HG03575 (cell line): ENCODE measurements around the gene SNRPD2.

Source experiments
- ATAC-seq: cut with Tn5 transposase; IDR thresholded peaks from one replicate; pipeline ENCODE4 v1.9.1; 2021; ENCODE audit not compliant: unreplicated experiment, insufficient number of reproducible peaks, low FRiP score; ENCODE audit errors: extremely low read depth

The SNRPD2 gene

DNA sequence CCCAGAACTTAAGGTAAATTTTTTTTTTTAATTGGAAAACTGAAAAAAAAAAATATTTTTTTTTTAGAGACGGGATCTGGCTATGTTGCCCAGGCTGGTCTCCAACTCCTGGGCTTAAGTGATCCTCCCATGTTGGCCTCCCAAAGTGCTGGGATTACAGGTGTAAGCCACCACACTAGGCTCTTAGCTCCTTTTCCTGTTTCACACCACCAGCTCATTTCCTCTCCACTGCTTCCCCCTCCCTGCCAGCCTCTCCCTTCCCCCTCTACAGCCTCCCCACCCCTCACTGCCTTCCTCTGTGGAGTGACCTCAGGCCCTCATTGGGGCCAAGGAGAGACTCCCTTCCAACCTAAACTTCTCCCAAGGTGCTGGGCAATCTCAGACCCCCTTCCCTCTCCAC, 28.0 kb downstream of the SNRPD2 start:
- ATAC-seq, result no peak

DNA sequence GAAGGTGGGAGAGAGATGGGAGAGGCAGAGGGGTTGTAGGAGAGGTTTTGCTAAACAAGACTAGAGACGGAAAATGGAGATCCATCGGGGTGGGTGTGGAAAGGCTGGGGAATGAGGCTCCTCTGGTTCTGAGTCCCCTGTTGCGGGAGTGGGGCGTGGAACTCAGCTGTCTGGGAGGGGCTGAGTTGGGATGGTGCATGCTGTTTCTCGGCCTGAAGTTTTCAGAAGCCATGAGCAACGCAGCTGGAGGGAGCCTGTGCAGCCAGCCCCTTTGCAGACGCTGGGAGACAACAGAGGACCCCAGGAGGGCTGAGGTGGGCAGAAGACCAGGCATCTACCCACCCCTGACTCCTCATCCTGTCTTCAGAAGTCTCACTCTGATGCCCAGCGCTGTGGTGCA, 31.1 kb downstream of the SNRPD2 start:
- ATAC-seq, result no peak

DNA sequence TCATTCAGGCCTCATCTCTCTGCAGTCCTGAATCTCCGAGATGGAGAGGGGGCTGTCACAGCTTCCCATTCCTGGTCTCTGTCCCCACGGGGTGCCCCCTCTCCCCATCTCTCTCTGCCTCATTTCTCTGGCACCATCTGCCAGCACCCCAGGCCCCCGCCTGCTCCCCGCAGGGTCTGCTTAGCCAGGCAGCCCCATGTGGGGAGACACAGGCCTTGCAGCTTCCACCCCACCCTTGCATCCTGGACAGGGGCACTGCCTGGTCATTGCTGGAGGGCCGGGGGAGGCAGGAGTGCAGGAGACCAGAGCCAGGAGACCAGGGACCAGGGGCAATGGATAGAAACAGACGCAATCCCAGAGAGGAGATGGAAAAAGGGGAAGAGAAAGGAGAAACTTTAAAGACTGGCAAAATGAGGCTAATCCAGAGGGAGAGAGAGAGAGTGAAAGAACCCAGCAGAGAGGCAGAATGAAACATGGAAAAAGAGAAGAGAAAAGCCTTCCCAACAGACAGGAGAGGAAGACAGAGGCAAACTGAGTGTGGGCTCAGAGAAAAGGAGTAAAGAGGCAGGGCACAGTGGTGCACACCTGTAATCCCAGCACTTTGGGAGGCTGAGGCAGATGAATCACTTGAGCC, 32.5 kb downstream of the SNRPD2 start:
- ATAC-seq, result no peak

DNA sequence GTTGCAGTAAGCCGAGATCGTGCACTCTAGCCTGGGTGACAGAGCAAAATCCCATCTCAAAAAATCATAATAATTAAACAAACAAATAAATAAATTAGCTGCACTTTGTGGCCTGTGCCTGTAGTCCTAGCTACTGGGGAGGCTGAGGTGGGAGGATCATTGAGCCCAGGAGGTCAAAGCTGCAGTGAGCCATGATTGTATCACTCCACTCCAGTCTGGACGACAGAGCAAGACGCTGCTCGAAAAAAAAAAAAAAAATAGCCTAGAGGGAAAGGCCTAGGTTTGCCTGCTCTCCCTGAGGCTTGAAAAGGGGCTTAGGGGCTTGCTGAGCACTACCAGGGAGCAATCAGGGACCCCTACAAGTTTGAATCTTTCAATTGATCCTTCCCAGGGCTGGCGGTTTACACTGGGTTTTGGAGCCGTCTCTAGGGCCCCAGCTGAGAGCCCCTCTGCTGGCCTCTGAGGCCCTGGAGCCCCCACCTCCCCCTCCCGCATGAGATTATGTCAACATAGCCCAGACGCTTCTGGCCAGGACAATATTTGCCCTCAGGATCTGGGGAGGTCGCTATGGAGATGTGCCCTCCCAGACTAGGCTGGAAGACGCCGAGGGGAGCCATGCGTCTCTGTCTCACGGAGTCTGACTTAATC, 34.1 kb downstream of the SNRPD2 start:
- ATAC-seq, result no peak

DNA sequence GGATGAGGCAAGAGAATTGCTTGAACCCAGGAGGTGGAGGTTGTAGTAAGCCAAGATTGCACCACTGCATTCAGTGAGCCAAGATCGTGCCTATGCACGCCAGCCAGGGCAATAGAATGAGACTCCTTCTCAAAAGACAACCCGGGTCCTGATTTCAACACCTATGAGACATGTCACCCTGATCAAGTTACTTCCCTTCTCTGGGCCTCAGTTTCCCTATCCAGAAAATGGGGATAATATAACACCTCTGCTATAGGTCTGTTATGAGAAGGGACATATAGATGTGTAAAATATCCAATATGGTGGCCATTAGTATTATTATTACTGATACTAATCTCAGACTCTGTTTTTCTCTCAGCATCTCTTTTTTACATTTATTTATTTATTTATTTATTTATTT, 36.7 kb downstream of the SNRPD2 start:
- ATAC-seq, result no peak

DNA sequence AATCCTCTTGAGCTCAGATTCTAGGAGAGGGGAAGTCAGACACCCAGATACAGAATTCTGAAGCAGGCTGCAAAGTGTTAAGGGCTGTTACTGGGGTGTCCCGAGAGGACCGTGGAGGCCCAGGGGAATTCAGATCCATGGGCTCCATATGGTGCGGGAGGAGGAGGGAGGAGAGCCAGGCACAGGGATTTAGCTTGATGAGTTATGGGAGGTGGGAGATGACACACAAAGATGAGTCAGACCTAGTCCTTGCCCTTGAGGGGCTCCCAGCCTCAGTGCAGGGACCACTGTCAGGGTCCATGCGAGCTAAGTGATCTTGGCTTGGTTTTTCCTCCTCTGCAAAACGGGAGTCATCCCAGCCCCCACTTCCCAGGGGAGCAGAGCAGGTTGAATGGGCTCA, 38.1 kb downstream of the SNRPD2 start:
- no peak for ATAC-seq

DNA sequence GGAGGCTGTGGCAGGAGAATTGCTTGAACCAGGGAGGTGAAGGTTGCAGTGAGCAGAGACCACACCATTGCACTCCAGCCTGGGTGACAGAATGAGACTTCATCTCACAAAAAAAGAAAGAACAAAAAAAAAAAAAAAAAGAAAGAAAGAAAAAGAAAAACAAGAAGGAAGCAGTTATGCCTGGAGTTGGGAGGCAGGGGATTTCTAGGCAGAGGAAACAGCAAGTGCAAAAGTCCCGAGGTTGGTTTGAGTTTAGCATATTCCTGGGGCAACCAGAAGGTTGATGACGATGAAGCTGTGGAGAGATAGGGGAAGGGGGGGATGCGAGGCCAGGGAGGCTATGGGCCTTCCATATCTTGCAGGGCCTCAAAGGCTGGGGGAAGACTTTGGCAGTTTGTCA, 41.0 kb downstream of the SNRPD2 start:
- no peak for ATAC-seq

DNA sequence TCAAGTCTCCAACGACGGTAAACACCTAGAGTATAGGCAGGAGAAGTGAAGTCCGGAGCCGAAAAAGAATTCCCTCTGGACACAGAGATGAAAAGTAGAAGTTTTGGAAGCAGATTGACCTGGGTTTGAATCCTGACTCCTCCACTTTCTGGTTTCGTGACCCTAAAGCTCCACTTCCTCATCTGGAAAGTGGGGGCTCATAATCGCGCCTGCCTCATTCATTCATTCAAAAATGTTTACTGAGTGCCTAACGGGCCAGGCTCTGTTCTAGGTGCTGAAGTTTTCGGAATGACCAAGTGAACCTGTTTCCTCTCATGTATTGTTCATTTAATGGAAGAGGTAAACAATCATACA, 45.4 kb downstream of the SNRPD2 start:
- no peak for ATAC-seq

DNA sequence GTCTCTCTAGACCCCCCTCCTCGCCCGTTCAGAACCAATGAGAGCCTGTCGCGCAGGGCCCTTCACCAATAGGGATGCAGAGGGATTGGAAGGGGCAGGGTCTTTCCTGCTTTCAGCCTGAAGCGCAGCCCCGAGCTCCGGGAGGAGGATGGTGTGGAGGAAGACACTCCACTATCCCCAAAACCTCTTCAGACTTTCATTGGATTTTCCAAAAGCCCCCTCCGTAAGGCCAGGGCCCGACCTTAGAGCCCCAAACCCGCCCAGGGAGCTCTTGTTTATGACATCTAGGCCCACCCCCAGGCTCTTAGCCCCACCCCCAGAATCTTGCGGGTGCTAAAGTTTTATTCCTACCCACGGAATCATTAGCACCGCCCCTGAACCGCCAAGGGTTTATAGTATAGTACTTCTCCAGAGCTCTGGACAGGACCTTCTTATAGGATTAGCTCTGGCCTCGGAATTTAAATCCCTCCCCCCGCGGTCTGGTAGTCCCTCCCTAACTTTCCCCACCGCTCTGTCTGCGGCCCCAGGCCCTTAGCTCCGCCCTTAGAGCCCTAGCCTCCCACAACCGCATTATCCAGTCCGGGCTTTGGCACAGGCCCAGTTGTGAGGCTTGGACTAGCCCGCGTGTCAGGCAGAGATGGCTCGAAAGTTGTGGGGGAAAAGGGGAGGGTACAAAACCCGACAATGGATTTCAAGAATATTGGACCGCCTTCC, 46.0 kb downstream of the SNRPD2 start:
- ATAC-seq, result no peak

DNA sequence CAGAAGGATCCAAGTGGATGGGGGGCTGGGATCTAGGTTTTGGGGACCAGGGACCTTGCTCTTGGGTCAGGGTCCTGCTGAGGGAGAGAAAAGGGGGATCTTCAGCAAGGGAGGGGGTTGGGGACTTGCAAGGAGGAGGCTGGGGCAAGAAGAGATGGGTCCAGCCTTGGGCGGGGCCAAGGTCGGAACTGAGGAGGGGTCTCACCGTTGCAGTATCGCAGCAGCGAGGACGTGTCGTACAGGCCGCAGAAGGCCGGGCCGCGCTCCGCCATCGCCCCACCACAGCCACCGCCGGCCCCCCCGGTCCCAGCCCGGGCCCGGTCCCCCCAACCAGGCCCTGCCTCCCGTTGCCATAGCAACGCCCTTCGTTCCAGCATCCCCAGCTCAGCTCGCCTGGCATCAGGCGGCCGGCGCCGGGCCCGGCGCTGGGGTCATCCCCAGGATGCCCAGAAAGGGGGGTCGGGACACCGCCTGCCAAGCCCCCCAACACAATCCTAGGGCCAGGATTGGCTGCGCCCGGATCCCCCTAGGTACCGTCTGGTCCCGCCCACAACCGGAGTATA, 46.6 kb downstream of the SNRPD2 start:
- no peak for ATAC-seq

DNA sequence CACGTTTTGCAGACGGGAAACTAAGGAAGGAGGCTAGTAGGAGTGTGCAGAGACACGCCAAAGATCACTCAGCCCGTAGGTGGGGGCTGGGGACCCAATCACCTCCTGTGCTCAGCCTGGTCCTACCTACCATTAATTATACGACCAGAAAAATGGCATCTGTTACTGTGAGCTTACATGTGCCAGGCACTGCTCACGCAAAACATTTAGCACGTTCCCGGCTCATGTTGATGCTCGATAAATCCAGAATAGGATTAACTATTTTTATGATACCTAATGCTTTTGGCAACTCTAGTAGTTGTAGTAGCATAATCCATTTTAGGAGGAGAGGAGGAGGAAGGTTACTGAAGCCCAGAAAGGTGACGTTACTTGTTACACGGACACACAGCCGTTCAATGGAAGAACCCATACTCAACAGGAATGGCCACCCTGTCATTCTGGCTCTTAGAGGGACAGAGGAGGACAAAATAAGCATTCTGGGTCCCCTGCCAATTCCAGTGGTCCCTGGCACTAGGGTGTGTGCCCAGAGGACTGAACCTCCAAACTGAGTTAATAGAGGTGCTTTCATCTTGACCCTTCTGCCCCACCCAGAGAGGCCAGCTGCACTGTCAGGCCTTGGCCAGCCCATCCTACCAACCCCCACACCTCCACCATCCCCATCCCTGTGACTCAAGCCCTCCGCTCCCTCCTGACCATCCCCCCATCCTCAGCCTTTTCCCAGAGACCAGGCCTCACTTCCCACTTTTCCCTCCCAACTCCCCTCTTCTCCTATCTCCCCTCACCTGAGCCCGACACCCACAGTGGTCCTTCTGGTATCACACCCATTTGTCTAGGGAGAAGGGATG, 47.6 kb downstream of the SNRPD2 start:
- ATAC-seq, result no peak

DNA sequence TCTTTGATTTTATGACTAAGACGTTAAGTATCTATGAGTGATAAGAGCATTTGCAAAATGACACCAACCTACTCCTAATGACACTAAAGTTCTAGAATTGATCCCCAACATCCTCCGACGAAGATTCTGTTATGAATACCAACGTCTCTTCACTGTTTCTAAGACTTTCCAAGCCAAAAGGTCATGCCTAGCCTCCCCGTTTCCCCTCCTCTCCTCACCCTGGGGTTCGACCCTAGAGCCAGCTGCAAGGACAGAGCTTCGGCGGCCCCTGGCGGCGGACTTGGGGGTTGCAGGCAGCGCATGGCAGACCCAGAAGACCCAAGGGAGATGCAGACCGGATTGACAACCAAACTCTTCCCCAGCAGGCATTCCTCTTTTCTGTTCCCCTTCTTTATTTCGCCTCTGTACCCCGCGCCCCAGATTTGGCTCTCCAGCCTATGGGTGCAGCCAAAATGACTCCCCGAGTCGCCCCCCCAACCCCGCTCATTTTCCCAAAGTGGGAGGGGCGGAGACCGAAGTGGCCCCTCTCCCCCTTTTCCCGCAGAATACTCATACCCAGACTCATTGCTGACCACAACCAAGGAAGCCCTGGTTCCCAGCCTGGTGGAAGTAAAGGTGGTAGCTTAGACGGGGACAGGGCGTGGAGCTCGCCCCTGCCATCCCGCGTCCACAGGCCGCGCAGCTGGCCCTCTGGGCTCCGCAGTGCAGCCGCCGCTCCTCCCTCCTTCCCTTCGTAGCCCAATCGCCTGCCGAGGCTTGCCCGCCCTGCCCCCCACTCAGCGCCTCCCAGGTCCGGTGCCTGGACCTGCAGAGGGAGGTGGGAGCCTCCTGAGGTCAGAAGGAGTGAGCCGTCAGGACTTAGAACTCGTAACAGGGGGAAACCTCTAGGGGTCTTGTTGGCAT, 48.5 kb downstream of the SNRPD2 start:
- ATAC-seq, result no peak

DNA sequence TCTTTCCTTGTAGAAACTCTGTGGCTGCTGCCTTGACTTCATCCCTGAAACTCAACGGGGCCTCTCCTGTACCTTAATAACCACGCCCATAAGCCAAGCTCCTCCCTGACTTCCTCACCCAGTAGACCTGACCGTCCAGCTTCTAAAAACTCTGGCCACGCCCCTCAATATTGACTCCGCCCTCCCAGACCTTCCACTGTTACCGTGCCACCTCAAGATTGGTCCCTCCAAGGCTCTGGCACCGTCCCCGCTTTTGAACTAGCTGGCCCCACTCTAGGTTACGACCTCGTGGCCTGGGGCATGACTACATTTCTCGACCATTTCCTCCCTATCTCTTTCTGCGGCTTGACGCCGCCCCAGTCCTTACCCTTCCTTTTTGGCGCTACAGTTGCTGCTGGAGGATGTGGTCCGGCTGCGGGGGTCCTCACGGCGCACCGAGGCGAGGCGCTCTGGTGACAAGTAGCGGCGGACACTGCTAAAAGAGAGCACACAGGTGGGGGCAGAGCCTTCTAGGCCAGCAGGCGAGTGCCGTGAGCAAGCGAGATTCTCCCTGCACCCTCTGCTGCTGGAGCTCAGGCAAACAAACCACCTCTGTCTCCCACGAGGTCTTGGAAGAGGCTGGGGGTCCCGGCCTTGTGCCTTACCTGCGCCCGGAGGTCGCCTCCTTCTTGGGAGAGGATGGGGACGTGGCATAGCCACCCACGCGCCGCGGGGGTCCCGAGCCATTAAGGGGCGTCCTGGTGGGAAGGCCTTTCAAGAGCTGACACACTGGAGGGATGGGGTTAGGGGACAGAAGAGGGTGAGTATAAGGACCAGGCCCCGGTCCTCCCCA, 50.3 kb downstream of the SNRPD2 start:
- ATAC-seq, result no peak

DNA sequence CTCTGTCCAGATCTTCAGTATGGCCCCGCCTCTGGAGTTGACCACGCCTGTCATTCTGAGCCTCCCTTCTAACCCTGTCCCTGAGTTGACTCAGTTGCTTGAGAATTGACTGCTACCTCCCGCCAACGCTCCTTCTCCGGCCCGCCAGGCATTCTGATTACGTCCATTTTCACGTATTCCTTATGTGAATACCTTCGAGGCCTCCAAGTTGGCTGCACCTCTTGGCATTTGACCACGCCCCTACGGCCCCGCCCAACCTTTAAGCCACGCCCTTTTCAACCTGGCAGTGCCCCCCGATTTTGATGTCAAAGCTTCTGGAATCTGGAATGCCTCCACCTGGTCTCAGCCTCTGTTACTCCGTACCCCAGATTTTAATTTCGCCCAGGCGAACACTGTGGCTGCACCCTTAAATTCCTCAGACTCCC, 50.9 kb downstream of the SNRPD2 start:
- no peak for ATAC-seq

DNA sequence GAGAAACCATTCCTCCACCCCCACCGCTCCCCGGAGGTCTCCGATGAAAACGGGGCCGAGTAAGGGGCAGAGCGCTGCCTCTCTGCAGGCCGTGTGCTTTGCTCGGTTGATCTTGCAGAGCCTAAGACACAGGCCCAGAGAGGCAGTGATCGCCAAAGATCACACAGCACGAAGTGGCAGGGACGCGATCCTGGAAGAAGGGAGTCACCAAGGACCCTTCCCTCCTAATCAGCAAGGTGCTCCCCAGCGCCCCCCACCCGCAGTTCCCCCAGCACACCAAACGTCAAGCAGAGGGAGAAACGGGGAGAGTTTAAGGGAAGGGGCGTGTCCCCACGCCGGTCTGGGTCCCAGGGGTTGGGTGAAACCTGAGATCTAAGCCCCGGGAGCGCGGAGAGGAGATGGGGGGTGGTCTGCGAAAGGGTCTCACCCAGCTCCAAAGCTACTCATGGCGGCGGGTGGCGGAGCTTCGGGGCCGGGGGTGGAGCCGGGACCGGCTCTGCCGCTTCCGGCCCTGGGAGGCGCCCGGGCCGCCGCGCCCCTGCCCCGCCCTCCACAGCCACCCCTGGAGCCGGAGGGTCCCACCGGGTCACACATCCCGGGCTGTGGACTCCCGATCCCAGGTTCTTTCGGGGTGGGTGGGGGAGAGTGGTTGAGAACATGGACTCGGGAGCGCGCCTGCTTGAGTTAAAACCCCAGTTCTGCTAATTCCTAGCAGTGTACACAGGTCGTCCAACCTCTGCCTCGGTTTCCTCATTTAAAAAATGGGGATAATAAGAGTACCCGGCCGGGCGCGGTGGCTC, 52.6 kb downstream of the SNRPD2 start, which contains the start of gene EML2:
TSS of gene EML2 (minus strand) at position 468 of the 800 bp plus-strand sequence. CDS start at position 447, 21 bp downstream.
- ATAC-seq, result no peak

DNA sequence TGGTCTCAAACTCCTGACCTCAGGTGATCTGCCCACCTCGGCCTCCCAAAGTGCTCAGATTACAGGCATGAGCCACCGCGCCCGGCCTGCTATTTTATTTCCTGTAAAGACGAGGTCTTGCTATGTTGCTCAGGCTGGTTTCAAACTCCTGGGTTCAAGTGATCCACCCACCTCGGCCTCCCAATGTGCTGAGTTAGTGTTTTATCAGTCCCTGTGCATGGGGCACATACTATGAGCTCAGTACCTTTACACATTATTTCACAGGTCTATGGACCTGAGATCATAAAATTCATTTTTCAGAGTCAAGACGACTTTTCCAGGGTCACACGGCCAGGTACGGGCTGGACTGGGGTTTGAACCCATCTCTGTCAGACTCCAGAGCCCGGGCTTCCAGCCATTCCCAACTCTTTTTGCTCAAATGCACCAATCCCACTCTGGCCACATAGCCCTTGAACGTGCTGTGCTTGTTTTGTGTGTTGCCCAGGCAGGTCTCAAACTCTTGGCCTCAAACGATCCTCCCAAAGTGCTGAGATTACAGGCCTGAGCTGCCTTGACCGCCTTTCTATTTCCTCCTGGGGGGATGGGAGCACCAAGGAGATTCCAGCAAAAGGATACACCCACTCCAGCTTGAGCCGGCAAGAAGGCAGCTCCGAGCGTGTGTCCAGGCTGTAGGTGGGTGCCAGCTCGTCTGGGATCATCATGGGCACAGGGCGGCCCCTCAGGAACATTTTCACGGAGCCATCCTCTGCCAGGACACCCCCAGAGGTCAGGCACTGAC, 53.7 kb downstream of the SNRPD2 start:
- no peak for ATAC-seq
